ENCODE measurements around the gene SANBR. TPM values are rescaled to one million over a fixed set of nuclear protein-coding genes. Genes with fewer than 3 reads are reported as not detected.

Gene SANBR
- total RNA-seq, 1 donor from 2014 or later, result 27.3 TPM

GRCh38 chr2:61085883-61086282, 20.2 kb downstream of the SANBR start:
- TF ChIP-seq CTCF (IDR thresholded peaks at IDR 0.05; ENCODE audit: unreplicated experiment), result no peak
- Mint-ChIP-seq H3K27me3 (ENCODE audit: unreplicated experiment) (no peaks in the 10 kb centered on the region), H3K4me1 (ENCODE audit: unreplicated experiment) (no peaks in the 10 kb centered on the region), H3K36me3 (ENCODE audit: low read depth, unreplicated experiment) (peaks cover 13% of the 10 kb centered on the region), H3K9me3 (ENCODE audit: unreplicated experiment) (no peaks in the 10 kb centered on the region), H3K4me3 (ENCODE audit: unreplicated experiment) (no peak overlapping the region), H3K27ac (ENCODE audit: unreplicated experiment) (no peak overlapping the region)
- no peak for DNase-seq (ENCODE audit: low spot score)

GRCh38 chr2:61089797-61090196, 24.1 kb downstream of the SANBR start:
- Mint-ChIP-seq H3K4me1 (ENCODE audit: unreplicated experiment) (no peaks in the 10 kb centered on the region), H3K9me3 (ENCODE audit: unreplicated experiment) (no peaks in the 10 kb centered on the region)

GRCh38 chr2:61090386-61090921, 24.8 kb downstream of the SANBR start:
- Mint-ChIP-seq H3K4me1 (ENCODE audit: unreplicated experiment) (no peaks in the 10 kb centered on the region), H3K36me3 (ENCODE audit: low read depth, unreplicated experiment) (peaks cover 14% of the 10 kb centered on the region), H3K27ac (ENCODE audit: unreplicated experiment) (no peak overlapping the region), H3K9me3 (ENCODE audit: unreplicated experiment) (no peaks in the 10 kb centered on the region), H3K4me3 (ENCODE audit: unreplicated experiment) (no peak overlapping the region), H3K27me3 (ENCODE audit: unreplicated experiment) (no peaks in the 10 kb centered on the region)
- DNase-seq (ENCODE audit: low spot score), result no peak
- TF ChIP-seq CTCF (IDR thresholded peaks at IDR 0.05; ENCODE audit: unreplicated experiment), result no peak

More at GRCh38 chr2:61089797-61090196, 24.1 kb downstream of the SANBR start:
- H3K27me3 Mint-ChIP-seq (ENCODE audit: unreplicated experiment), result no peaks in the 10 kb centered on the region
- no peak for TF ChIP-seq CTCF (IDR thresholded peaks at IDR 0.05; ENCODE audit: unreplicated experiment)
- no peak overlapping the region for H3K27ac Mint-ChIP-seq (ENCODE audit: unreplicated experiment)
- H3K4me3 Mint-ChIP-seq (ENCODE audit: unreplicated experiment), result no peak overlapping the region
- DNase-seq (ENCODE audit: low spot score), result no peak
- H3K36me3 Mint-ChIP-seq (ENCODE audit: low read depth, unreplicated experiment), result peaks cover 17% of the 10 kb centered on the region

- peaks cover 4% of the 10 kb centered on the region for H3K4me1 Mint-ChIP-seq (ENCODE audit: unreplicated experiment)
- no peak for TF ChIP-seq CTCF (IDR thresholded peaks at IDR 0.05; ENCODE audit: unreplicated experiment)
- H3K27me3 Mint-ChIP-seq (ENCODE audit: unreplicated experiment), result peaks cover 5% of the 10 kb centered on the region
- no peak overlapping the region for H3K27ac Mint-ChIP-seq (ENCODE audit: unreplicated experiment)
- DNase-seq (ENCODE audit: low spot score), result no peak
- H3K9me3 Mint-ChIP-seq (ENCODE audit: unreplicated experiment), result no peaks in the 10 kb centered on the region
- H3K4me3 Mint-ChIP-seq (ENCODE audit: unreplicated experiment), result no peak overlapping the region
- peaks cover 18% of the 10 kb centered on the region for H3K36me3 Mint-ChIP-seq (ENCODE audit: low read depth, unreplicated experiment)
These were observed 25.8 kb downstream of the SANBR start for GRCh38 chr2:61091485-61091884.

- Mint-ChIP-seq H3K9me3 (ENCODE audit: unreplicated experiment) (no peaks in the 10 kb centered on the region), H3K4me3 (ENCODE audit: unreplicated experiment) (peak overlapping the region; percentile 76), H3K36me3 (ENCODE audit: low read depth, unreplicated experiment) (peaks cover 11% of the 10 kb centered on the region), H3K27me3 (ENCODE audit: unreplicated experiment) (peaks cover 5% of the 10 kb centered on the region), H3K4me1 (ENCODE audit: unreplicated experiment) (peaks cover 4% of the 10 kb centered on the region), H3K27ac (ENCODE audit: unreplicated experiment) (no peak overlapping the region)
- no peak for TF ChIP-seq CTCF (IDR thresholded peaks at IDR 0.05; ENCODE audit: unreplicated experiment)
- DNase-seq (ENCODE audit: low spot score), result no peak
These were observed 30.8 kb downstream of the SANBR start for GRCh38 chr2:61096438-61096837.

Measured in endothelial cell (in vitro differentiated cells).